HG03521 (cell line): ENCODE data around the gene LRTM2.
A peak's percentile ranks its signal among the peaks of the same experiment; 100 is the strongest.

Experiments
- ATAC-seq: cut with Tn5 transposase; IDR thresholded peaks from one replicate; pipeline ENCODE4 v1.9.1; 2021; ENCODE audit warnings: mild to moderate bottlenecking, moderate library complexity; ENCODE audit not compliant: unreplicated experiment

Gene LRTM2

DNA sequence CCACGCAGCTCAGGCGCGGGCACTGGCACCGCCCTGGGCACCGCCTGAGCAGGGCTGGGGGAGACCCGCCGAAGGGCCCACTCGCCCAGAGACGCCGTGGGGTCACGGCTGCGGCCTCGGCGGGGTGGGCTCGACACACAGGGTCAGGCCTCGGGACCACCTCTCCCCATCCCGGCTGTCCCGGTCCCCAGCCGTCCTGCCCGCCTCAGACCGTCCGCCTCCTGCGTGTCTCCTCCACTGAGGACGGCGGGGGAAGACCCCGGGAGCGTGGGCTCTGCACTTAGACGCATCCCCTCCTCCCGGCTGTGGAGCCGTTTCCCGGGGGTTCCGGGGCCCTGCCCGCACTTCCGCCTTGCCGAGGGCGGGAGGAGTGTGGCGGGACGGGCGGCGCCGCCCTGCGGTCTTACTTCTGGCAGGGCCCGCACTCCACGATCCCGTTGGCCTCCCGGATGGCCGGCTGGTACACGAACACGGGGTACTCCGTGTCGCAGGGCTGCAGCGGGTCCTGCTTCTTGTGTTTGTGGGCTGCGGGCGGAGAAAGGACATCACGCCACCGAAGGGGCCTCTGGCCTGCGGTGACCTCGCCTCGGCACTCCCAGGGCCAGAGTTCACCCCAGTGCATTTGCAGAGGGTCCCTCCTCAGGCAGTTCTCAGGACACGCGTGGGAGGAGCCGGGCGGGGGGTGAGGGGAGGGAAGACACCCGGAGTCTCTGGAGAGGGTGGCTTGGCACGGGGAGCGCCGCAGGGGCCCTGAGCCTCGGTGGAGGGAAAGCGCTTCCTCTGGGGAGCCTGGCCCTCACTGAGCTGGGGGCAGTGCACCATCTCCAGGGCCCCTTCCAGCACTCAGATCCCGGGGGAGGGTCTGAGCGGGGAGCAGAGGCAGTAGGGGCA is 23.1 kb upstream of the LRTM2 start:
- no peak for ATAC-seq

DNA sequence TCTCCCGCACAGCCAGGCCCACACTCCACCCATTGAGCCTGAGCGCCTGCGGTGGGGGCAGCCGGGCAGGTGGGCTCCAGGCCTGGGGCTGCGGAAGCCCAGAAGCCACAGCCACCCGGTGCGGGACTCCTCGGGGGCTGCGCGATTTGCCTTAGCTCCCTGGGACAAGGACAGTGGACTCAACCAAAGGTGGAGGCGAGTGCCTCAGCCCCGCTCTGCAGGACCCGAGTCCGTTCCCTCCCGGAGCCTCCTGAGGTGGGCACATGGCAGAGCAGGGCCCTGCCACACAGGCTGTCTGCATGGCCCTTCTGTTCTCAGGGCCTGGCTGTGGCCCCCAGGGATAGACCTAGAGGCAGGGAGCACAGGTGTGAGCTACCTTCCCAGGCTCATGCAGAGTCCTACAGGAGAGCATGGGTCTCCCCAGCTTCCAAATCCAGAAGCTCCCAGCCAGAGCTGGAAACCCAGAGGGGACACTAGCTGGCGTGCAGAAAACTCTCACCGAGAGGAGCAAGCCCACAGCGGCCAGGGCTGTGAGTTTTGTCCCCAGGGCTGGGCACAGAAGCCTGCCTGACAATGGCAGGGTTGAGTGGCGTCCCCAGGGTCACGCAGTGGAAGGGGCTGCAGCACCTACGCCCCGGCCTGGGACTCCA is 22.2 kb upstream of the LRTM2 start:
- ATAC-seq: no peak

DNA sequence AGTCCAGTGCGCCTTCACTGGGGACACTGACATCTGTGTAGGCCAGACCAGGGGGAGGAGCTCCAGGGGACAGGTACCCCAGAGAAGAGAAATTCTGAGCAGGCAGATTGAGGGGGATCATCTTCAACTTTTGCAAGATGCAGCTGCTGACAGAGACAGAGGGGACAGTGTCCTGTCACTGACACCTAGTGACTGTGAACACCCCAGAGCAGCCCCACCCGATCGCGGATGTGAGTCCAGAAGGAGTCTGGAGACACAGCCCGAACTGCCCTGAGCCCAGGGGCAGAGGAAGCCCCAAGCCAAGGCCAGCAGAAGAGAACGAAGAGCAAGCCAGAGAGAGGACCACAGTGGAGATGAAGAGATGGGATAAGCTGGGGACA is 21.7 kb upstream of the LRTM2 start:
- ATAC-seq: no peak

DNA sequence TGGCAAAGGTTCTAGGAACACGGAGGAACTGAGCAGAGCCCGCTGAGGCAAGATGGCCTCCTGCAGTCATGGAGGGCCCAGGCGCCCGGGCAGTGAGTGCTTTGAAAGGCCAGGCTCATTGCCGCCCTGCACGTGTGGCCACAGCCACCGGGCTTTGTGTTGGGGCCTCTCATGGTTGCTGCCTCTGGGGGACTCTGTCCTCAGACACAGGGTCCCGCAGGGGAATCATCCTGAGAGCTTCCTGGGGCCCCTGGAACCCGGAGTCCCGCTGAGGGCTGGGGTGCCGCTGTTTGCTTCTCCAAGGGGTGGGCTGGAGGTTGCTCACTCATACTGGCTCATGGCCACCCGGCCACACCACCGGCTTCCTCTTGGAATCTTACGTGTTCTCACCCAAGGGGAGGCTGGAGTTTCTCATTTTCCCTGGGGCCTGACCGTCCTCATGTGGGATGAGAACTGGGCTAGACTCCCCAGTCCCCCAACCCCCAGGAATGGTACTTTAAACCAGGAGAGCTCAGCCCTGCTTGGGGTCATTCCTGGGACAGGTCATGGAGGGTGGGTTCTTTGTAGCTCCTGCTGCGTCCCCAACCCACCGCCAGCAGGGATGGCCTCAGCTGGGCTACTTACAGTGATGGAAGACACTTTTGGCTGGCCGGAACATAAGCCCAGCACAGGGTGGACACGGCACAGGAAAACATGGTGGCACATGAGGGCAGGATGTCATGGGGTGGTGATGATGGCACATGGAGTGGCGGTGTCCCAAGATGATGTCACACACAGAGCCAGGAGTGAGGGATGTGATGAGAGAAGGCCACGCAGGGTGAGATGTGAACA is 21.1 kb upstream of the LRTM2 start:
- no peak for ATAC-seq

DNA sequence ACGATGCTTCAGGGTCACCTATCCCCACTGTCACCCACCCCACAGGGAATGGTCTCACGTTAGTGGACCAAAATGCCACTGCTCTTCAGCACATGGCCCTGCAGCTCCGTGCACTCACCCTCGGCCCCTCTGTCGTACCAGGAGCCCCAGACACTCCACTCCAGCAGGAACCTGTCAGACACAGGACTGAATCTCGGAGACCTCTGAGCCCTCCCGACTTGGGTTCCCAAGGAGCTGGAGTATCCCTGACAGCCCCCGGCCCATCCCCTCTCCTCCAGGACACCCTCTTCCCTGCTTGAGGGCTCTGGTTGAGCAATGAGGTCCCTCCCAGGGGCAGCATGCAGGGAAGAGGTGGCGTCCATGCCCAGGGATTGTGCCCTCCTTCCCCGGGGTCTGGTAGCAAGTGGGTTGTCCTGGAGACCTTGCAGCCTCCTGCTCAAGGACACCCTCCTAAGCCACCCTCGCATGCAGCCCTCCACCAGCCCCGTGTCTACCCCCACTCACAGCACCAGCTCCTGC is 20.4 kb upstream of the LRTM2 start:
- no peak for ATAC-seq

DNA sequence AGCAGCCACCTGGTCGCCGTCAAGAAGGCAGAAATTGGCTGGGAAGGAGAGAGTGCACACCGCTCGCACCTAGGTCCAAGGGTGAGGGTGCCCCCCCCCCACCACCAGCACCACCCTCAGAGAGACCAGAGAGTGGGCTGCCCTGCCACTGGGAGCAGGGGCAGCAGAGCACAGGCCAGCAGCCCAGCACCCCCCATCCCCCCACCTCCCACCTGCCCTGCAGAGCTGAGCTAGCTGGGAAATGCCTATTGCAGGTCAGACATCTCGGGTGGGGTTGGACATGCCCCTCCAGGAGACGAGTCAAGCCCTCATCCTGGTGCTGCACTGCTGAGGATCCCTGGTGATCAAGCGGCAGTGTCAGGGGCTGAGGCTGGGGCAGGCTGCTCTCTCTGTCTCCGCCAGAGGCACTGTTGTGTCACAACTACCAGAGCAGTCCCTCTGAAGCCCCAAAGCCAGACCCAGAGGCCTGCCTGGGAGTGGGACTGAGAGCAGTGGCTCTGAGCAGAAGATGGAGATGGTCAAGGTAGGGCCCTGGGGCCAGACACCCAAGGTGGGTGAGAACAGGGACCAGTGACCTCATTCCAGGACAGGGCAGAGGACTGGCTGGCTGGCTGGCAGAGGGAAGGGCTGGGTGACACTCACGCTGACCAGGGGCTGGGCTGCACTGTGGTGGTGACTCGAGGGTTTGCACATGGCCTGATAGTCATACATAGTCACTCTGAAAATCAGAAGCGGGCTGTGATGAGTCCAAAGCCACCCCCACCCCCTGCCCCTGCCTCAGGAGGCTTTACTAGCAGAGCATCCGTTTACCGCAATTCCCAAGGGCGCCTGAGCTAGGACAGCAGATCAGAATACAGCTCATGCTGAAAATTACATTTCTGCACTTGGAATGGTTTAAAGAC is 19.7 kb upstream of the LRTM2 start:
- ATAC-seq: no peak

DNA sequence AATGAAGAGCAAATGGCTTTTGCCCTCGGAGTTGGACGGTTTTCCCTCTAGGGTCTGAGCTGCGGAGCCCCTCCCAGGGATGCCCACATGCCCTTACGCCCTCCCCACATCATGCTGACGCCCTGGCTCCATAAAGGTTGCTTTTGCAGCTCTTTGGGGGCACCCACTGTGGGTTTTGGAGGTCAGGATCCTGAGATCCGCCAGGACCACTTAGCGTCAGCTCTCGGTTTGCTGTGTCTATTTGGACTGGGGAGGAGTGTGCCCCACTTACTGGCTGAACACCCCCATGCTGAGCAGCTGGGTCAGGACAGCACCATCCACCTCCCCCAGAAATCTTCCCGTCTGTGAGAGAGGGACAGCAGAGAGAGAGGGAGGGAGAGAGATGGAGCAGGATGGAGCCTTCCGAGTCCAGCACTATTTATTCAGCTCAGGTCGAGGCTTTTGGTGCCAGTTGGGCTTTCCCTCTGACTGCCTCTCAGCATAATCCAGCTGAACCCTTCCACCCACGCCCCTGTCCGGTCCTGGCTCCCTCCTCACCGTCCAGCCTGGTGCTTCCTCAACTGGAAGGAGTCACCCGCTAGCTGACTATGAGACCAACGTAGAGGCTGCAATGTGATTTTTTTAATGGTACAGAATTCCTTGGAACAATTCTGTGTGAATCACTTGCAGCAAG is 18.9 kb upstream of the LRTM2 start:
- no peak for ATAC-seq

DNA sequence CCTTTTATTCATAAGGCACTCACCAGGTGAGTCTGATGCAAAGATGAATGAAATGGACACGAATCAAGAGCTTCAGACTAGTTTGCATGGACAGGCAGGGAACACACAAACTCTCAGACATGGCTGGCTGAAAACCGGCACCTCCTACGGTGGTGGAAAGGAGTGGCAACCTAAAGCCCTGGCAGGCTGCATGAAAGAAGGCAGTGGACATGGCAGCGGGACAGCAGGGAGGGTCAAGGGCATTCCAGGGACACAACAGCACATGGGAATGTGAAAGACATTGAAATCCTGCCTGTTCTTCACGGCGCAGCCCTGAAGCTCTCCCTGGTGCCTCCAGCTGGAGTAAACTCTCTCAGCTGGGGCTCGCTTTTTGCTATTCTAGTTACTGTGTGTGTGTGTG is 16.6 kb upstream of the LRTM2 start:
- no peak for ATAC-seq

DNA sequence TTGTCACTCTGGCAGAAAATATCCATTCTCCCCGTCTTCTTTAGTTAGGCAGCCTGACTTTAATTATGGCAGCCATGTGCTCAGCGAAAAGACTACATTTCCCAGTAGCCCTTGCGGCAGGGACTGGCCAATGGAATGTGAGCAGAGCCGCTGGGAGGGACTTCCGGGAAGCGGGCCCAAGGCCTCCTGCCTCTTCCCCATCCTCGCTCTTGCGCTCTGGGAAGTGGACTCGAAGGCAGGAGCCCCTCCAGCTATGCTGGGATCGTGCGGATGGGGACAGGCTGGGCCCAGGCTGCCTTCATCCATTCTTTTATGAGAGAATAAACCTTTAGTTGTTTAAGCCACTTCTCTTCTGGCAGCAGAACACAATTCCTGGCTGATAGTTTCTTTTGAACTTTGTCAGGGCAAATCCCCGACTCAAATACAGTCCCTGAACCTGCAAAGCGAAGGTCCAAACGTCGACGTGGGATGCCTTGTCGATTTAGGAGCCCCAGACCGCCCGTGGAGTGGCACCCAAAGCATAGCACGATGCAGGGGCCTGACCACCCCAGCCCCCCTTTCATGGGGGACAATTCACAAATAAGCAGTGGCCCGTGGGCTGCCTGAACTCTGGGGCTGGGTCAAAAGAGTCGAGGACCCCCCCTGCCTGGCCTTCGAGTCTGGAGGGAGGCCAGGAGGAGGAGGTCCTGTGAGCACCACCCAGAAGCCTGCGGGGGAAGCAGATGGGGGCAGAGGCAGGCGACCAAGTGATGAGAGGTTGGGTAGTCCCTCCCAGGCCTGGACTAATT is 15.6 kb upstream of the LRTM2 start:
- peak; percentile 70 for ATAC-seq

DNA sequence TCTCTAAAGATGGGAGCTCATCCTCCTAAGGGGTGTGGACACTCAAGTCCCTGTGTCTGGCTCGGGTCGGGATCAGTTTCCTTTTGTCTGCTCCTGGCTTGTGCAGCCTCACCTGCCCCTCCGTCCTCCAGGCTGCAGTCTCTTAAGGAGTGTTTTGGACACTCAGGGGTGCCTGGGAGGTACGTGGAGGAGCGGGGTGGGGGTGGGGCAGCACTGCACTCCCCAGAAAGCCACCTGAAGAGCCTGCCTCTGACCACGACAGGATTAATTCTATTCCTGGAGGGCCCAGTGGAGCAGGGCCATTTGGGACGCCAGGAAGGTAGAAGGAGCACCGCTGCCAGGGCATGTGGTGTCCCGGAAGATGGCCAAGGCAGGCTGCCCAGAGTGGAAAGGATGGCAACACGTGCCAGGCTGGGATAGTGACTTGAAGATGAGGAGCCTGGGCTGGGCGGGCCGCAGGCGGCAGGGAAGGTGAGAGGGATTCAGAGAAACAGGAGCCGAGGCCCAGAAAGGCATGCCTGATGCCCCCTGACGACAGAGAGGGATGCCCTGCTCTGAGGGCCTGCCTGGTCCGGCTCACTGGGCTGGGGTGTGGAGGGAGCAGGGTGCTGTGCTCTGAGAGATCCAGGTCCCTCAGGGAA is 14.8 kb upstream of the LRTM2 start:
- ATAC-seq: no peak

DNA sequence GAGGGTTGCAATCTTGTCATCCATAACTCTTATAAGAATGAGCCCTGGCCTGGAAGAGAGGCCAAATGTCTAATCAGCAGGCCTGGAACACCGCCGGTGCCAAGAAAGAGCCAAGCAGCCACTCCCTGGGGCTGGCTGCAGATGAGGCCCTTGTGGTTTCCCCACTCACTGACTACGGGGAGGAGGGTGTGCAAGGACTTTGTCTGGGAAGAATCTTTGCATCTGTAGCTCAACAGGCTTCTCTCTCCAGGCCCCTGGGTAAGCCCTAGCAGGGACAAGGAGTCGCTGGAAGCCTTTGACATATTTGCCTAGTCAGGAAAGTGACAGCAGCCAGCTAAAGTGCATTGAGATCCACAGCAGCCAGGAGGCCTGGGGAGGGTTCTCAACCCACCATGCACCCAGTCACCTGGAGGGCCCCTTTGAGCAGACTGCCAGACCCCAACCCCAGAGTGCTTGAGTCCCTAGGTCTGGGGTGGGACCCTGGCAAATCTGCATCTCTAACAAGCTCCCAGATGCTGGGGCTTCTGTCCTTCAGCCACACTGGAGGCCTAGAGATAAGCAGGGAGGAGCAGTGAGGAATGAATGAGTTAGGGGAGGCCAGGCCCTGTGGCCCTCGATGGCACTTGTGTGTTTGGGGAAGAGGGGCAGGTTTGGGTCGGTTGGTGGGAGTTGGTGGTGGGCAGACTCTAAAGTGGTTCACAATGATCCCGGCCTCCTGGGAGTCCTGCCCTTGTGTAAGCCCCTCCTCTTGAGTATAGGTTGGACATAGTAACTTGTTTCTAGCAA is 13.9 kb upstream of the LRTM2 start:
- ATAC-seq: no peak

DNA sequence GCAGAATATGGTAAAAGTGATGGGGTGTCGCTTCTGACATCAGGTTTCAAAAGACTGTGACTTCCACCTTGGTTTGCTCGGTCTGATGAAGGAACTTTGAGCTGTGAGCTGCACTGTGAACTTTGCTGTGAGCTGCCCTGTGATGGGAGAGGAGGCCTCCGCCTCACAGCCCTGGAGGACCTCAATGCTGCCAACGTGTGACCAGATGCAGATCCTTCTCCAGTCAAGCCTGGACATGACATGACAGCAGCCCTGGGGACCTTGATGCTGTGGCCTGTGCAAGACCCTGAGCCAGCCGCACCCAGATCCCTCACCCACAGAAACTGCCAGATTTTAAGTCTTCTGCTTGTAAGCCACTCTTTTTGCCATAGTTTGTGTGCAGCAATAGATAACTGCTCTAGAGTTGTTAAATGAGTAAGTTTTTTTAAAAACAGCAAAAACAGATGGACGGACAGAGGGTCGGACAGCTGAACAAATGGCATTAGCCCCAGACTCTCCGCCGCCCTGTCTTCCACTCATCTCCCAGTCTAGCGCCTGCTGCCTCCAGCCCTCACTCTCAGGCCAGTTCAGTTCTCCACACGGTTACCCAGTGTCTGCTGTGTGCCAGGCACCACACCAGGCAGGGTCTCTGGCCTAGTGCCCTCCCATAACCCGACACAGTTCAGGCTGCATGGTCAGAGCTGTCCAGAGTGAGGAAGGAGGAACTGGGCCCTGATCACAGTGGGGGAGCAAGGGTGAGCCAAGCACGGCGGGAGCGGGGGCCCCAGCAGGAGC is 13.1 kb upstream of the LRTM2 start:
- no peak for ATAC-seq

DNA sequence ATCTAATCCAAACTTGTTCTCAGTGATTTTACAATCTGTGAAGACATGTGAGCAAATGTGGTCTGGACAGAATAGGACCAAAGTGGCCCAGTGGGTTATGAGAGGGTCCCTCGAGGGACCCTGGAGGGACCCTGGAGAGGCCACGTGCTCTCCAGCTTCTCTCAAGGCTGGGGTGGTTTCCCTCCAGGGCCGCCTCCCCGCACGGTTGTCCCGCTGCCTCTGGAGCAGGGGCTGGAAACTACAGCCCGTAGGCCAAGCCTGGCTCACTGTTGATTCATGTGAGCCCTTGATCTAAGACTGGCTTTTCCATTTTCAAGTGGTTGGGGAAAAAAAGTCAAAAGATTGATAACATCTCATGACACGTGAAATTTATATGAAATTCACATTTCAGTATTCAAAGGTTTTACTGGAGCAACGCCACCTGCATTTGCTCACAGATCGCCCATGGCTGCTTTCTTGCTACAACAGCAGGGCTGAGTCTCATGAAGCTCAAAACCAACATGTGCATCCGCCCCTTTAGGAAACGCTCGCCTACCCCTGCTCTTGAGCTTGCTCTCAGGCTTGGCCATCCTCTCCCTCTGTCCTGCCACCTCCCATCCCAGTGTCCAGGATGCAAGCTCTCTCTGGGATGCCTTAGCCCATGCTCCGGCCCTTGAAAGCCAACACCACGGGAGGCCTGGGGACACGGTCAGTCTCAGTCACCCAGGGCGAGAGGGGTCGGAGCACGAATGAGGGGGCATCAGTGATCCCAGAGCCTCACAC is 12.1 kb upstream of the LRTM2 start:
- ATAC-seq: no peak

DNA sequence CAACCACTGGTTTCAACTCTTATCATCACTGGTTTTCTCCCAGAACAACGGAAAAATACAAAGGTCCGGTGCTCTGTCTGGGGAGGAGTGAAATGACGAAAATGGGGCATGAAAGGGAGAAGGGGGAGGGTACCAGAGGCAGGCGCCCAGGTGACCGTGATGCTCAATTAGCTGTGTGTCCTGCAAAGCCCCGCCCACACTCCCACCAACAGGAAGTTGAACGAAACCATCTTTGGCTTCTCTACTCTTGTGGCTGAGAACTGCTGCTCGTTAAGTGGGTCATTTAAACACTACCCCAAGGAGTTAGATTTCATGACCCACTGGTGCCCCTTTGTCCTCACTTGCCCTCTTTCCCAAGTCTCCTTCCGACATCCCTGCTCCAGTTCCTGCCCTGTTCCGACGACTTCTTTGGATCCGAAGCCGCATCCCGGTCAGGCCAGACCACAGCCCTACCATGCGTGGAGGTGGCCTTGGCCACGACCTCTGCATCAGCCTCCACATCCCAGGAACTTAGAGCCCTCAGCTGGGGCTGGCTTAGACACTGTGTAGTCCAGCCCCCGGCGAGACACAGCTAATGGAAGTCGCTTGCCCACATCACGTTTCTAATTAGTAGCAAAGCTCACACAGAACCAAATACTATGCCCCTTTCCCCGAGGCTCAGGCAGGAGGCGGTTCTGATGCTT is 11.4 kb upstream of the LRTM2 start:
- ATAC-seq: no peak

DNA sequence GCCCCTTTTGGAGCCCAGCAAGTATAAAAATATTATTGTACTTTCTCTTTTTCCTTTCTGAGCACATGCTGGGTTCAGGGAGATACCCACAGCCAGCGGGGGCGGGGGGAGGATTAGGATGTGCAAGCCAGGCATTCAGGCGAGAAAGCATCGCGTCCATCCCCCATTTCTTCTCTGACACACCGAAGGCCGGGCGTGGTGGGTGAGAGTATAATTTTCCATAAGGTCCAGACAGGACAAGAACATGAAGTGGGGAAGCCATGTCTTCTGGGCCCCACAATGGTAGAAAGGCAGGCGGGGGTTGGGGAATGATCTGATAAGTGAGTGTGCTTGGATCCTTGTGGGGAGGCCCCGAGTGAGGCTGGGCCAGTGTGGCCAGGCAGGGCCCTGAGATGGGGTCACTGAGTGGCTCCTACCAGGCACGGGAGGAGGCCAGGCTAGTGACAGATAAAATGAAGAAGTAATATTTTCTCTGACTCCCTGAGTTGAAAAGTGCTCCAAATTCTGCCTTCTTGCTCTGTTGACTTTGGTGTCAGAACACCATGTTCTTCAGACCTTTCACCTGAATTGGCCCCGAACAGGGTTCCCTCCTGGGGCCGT is 10.7 kb upstream of the LRTM2 start:
- ATAC-seq: no peak
